Measurements from ENCODE around the gene KLHL29.

The KLHL29 gene

GRCh38 chr2:23449413-23449812, 64.4 kb downstream of the KLHL29 start:
- no peak for DNase-seq (ENCODE audit: low read depth in 2 of 2)

DNA sequence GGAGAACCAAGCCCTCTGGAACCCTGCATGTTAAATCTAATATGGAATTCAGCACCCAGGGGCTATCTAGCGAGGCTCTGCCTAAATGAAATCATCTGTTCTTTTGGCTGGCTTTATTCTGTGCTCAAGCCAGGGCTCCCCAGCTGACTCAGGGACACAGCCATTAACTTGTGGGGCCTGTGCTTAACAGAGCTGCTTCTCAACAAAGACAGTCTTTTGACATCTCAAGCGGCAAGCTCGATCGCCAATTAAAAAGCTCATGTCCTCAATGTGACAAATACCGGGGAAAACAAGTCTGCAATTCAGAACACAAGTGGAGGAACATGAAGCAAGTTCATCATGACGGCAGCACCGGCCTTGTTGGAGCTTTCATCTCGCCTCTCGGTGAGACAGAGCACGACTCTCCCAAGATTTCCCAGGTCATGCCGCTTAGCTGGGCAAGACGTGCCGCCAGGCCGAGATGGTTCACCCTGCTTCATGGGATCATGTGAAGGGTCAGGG, 64.9 kb downstream of the KLHL29 start:
- no peak for DNase-seq (ENCODE audit: low read depth in 2 of 2)

DNA sequence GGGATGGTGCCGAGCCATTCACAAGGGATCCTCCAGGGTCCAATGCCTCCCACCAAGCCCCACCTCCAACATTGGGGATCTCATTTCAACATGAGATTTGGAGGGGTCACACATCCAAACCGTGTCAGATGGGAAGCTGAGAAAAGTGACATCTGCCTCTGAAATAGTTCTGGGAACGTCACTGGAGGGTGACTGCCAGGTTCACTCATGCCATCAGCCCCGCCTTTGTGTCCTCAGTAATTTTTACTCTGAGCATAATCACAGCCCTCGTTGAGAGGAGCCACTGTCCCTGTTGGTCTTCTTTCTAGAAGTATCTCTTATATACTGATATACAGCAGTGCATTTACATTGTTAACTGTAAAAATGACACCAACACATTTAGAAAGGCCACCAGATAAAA, 67.4 kb downstream of the KLHL29 start:
- no peak for DNase-seq (ENCODE audit: low read depth in 2 of 2)

GRCh38 chr2:23452853-23453420, 68.0 kb downstream of the KLHL29 start:
- DNase-seq (ENCODE audit: low read depth in 2 of 2): no peak

GRCh38 chr2:23453432-23453831, 68.5 kb downstream of the KLHL29 start:
- DNase-seq (ENCODE audit: low read depth in 2 of 2): no peak

GRCh38 chr2:23453836-23454460, 69.0 kb downstream of the KLHL29 start:
- no peak for DNase-seq (ENCODE audit: low read depth in 2 of 2)

GRCh38 chr2:23454501-23455120, 69.6 kb downstream of the KLHL29 start:
- no peak for DNase-seq (ENCODE audit: low read depth in 2 of 2)

GRCh38 chr2:23456396-23456795, 71.4 kb downstream of the KLHL29 start:
- DNase-seq (ENCODE audit: low read depth in 2 of 2): no peak

GRCh38 chr2:23456881-23457760, 72.1 kb downstream of the KLHL29 start:
- no peak for DNase-seq (ENCODE audit: low read depth in 2 of 2)

DNA sequence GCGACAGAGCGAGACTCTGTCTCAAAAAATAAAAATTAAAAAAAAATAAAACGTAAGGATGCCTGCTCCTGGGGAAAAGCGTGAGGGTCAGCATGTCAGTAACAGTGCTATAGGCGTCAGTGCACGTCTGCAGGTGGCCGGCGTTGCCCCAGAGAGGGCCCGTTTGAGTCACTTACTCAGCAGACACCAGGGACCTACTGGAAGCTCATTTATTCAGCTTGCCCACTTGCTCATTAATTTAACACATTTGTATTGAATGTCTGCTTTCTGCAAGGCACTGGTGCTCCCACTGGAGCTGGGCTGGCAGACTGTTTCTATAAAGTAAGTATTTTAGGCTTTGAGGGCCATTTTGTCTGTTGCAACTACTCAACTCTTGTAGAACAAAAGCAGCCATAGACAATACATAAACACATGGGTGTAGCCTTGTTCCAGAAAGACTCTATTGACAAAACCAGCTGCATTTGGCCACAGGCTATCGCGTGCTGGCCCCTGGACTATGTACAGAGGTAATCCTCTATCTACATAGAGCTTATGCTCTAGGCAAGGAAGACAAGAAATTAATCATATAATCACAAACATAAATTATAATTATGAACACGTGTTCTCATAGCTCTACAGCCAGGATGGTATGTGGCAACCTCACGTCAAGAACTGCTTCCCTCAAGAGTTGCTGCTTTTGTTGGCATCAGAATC, 73.2 kb downstream of the KLHL29 start:
- no peak for DNase-seq (ENCODE audit: low read depth in 2 of 2)

- DNase-seq (ENCODE audit: low read depth in 2 of 2): no peak
Measured at GRCh38 chr2:23459032-23459431, 74.1 kb downstream of the KLHL29 start.

DNA sequence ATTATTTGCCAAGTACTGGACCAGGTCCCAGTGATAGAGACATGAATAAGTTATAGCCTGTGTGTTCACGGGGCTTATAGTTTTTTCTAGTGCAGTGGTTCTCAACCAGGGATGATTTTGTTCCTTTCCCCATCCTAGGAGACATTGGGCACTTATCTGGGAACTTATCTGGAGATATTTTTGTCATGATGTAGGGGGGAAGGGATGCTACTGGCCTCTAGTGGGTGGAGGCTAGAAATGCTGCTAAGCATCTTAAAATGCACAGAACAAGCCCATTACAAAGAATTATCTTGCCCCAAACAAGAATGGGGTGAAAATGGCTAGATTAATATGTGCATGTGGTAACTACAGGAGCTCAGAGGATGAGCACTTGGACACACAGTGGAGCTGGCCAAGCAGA, 75.2 kb downstream of the KLHL29 start:
- no peak for DNase-seq (ENCODE audit: low read depth in 2 of 2)

GRCh38 chr2:23460993-23461392, 76.0 kb downstream of the KLHL29 start:
- no peak for DNase-seq (ENCODE audit: low read depth in 2 of 2)

- no peak for DNase-seq (ENCODE audit: low read depth in 2 of 2)
Measured at GRCh38 chr2:23464156-23464555, 79.2 kb downstream of the KLHL29 start.

- DNase-seq (ENCODE audit: low read depth in 2 of 2): no peak
Measured at GRCh38 chr2:23464905-23465537, 80.0 kb downstream of the KLHL29 start.

DNA sequence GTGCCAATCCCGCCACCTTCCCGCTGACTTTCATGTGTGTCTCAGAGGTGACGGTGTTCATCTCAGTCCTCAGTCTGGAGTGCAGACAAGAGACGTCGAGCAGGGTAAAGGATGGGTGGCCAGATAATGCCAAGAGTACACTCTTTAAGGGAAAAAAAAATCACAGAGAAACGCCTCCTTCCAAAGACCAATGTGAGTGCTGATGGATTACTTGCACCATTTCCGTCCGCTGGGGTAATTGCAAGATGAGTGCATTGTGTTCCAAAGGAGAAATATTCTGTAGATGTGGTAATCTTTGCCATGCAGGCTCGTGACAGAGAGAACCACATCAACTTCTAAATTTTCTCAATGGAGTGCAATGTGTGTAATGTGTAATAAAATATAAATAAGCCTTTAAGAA, 81.0 kb downstream of the KLHL29 start:
- DNase-seq (ENCODE audit: low read depth in 2 of 2): no peak

GRCh38 chr2:23467618-23468017, 82.6 kb downstream of the KLHL29 start:
- no peak for DNase-seq (ENCODE audit: low read depth in 2 of 2)

DNA sequence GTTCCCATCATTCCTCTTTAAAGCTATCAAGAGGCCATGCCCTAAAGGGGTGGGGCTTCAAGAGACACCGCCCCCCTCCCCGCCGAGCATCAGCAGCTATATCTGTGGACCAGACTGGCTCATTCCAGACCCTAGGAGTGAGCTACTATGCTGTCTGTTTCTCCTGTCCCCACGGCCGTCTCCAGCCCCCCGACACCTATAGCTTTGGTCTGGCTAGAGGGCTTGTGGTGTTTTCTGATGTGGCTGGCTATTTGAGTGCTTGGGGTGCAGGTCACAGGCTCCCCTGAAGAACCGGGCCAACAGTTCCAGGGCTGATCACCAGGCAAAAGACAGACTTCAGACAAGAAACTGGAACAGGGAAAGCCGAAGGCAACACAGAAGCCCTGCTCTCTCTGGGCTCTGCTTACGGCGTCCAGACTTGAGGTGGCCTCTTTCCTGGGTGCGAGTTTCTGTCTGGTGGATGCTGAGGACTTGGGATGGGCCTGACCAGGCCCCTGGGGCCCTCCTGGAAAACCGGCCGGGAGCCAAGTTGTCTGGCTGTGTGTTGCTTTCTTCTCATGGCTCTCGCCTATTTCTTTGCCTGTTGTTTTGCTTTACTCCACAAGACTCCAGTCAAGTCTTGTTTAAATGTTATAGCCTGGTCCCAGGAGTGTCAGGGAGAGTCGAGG, 83.6 kb downstream of the KLHL29 start:
- no peak for DNase-seq (ENCODE audit: low read depth in 2 of 2)

GRCh38 chr2:23469142-23469540, 84.2 kb downstream of the KLHL29 start:
- no peak for DNase-seq (ENCODE audit: low read depth in 2 of 2)

DNA sequence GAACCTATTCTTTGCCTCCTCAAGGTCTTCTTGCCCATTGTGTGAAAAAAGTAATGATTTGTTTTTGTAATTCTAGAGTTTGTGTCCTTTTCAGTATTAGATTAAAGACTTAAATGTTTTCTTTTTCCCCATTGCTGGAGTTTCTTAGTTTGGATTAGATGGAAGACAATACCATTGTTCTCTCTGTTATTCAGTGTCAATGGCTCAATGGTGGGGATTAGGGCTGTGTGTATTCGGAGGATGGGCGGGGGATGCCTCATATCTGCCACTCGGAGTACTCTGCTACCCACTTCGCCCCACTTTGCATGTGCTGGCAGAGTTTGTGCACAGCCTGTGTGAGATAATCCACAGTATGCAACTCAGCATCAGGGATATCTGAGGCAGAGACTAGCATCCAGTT, 90.1 kb downstream of the KLHL29 start:
- DNase-seq (ENCODE audit: low read depth in 2 of 2): no peak

GRCh38 chr2:23475473-23475872, 90.5 kb downstream of the KLHL29 start:
- no peak for DNase-seq (ENCODE audit: low read depth in 2 of 2)
